Left lung (tissue), 10 donors: ENCODE results near the gene LRGUK. TPM values are rescaled to one million over a fixed set of nuclear protein-coding genes. Genes with fewer than 3 reads are reported as not detected.

ENCODE experiments used
- ATAC-seq: fragments of 200-7000 bp; cut with Tn5 transposase; one replicate; pipeline ENCODE4 v1.9.1; 2020; ENCODE audit warnings: moderate library complexity
- DNase-seq, 4 donors: peaks; one replicate each; pipeline ENCODE4 v3.0.0-alpha.2; 2013 to 2020
- H3K27ac ChIP-seq, 2 donors: fragments of 200-600 bp; sonication (generic) in 1 of 2; one replicate each; pipeline versions ENCODE4 v1.5.0 to v1.8.0; 2020 to 2021
- H3K27me3 ChIP-seq, 2 donors: fragments of 200-600 bp; sonication (generic) in 1 of 2; one replicate each; pipeline versions ENCODE4 v1.5.0 to v1.8.0; 2020 to 2021
- H3K36me3 ChIP-seq, 2 donors: fragments of 200-600 bp; sonication (generic) in 1 of 2; one replicate each; pipeline versions ENCODE4 v1.5.0 to v1.8.0; 2020 to 2021
- H3K4me1 ChIP-seq, 2 donors: fragments of 200-600 bp; one replicate each; pipeline ENCODE4 v1.8.0; 2021
- H3K4me3 ChIP-seq, 2 donors: fragments of 200-600 bp; sonication (generic) in 1 of 2; one replicate each; pipeline versions ENCODE4 v1.5.0 to v1.8.0; 2020 to 2021; ENCODE audit warnings: mild to moderate bottlenecking in 1 of 2
- H3K9me3 ChIP-seq, 2 donors: fragments of 200-600 bp; sonication (generic) in 1 of 2; one replicate each; pipeline versions ENCODE4 v1.5.0 to v1.8.0; 2020 to 2021
- intact Hi-C, 2 donors: fragments of 100-400 bp; cut with DNase I; formaldehyde crosslinking; loops; one replicate each; pipeline versions ENCODE4 v1.11.2 to v1.14.2; 2022
- polyA plus RNA-seq, 6 donors: library from polyadenylated mRNA; unstranded; fragments of 120-200 nt; gene quantifications; one replicate each; pipeline ENCODE4 v1.2.1, GENCODE V29; 2013; ENCODE audit not compliant: insufficient read length in 6 of 6
- total RNA-seq, 2 donors: library from RNA; stranded (reverse); fragmentation: NEBNext Ultra II Directional; extraction: Animal tissue kit (Norgen Biotek cat#: 25700); gene quantifications; one replicate each; pipeline ENCODE4 v1.2.1, GENCODE V29; 2021
- TF ChIP-seq, protein P1 (sequence below), 2 donors: fragments of 200-600 bp; sonication (generic) in 1 of 2; IDR thresholded peaks; one replicate each; pipeline versions ENCODE4 v1.5.0 to v1.8.0; 2021; ENCODE audit warnings: antibody characterized with exemption in 2 of 2
- donor health status: DM: no; HTN: yes; CAD: no.
- donor health status: DM: no; HTN: no; CAD: no.

Gene LRGUK
- total and polyA plus RNA-seq, 8 donors, result 0.94 to 2.7 (median 1.9) TPM

DNA sequence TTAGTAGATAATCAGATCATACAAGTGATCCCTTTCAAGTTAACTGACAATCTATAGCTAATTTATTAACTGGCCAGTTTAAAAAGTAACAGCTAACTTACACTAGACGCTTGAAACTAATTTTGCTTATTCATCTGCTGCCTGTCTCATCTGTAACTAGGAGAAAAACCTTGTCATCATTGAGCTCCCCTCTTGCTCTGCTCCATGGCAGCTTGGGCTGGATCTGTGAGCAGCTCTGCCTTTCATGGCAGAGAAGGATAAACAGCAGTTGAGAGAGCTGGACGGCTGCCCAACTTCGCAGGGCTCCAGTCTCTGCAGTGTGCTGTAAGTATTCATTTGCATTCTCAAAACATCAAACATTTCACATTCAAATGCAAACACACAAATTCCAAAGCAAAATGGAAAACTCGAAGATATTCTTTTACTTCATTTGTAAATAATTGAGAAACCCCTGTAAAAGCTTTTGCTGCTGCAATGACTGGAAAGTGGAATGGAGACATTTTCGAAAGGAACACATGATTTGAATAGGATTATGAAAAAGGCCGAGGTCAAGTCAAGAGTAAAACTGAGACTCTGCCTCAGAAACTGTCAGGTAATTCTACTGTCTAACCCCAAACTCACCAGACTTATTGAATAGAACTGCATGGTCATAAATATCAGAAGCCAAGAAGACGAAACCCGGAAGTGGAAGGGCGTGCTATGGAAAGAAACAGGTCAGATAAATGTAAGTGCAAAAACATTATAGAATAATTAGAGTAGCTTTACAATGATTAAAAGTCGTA lies 172.0 kb downstream of the LRGUK start:
- peaks cover 0 to 75% of the 10 kb centered on the region in 2 donors for H3K36me3 ChIP-seq
- DNase-seq (peak in 3 of 4 donors; percentile 41 to 91 (median 79)), ATAC-seq (peak; percentile 46)
- H3K27ac ChIP-seq, result no peak overlapping the region
- intact Hi-C loops, result no loop called here
- TF ChIP-seq, protein P1, sequence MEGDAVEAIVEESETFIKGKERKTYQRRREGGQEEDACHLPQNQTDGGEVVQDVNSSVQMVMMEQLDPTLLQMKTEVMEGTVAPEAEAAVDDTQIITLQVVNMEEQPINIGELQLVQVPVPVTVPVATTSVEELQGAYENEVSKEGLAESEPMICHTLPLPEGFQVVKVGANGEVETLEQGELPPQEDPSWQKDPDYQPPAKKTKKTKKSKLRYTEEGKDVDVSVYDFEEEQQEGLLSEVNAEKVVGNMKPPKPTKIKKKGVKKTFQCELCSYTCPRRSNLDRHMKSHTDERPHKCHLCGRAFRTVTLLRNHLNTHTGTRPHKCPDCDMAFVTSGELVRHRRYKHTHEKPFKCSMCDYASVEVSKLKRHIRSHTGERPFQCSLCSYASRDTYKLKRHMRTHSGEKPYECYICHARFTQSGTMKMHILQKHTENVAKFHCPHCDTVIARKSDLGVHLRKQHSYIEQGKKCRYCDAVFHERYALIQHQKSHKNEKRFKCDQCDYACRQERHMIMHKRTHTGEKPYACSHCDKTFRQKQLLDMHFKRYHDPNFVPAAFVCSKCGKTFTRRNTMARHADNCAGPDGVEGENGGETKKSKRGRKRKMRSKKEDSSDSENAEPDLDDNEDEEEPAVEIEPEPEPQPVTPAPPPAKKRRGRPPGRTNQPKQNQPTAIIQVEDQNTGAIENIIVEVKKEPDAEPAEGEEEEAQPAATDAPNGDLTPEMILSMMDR (IDR thresholded peaks at IDR 0.05), result no peak
- H3K4me3 ChIP-seq, result no peak overlapping the region
- no peaks in the 10 kb centered on the region for H3K27me3 ChIP-seq
- no peaks in the 10 kb centered on the region for H3K4me1 ChIP-seq
- no peaks in the 10 kb centered on the region for H3K9me3 ChIP-seq

DNA sequence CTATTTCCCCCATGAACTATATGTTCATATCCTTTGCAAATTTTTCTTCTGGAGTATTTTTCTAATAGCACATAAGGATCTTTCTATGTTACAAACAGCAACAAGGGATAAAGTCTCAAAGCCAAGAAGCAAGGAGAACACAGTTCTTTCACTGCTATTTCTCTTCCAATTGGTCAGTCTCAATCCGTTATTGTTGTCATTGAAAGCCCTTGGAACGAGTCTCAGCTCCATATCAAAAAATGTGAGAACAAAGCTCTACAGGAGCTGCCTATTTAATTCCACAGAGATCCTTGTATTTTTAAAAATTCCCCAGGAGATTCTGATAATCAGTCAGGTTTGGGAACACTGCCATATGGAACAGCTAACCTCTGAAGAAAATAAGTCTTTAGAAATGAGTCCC lies 173.8 kb downstream of the LRGUK start:
- TF ChIP-seq, protein P1 (IDR thresholded peaks at IDR 0.05), result no peak
- Histone ChIP-seq H3K27ac (no peak overlapping the region), H3K4me3 (no peak overlapping the region), H3K4me1 (no peaks in the 10 kb centered on the region), H3K9me3 (no peaks in the 10 kb centered on the region), H3K27me3 (no peaks in the 10 kb centered on the region), H3K36me3 (peaks cover 0 to 75% of the 10 kb centered on the region in 2 donors)
- intact Hi-C loops, result no loop called here
- ATAC-seq, result no peak
- no peak for DNase-seq

DNA sequence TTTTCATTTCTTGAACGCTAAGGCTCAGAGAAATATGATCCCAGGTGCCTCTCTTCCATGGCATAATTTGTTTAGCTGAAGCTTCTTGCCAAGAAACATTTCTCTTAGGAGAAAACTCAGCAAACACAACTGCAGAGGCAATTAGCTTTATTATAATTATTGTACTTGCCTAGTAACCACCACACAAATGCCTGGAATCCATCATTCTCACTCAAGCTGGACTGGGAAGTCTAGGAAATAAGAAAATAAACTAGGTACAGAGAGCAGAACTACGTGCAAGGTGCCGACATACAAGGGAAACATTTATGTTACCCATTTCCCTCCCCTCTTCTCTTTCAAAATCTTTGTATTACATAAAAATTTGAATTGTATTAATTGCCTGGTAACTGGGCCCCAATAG lies 174.5 kb downstream of the LRGUK start:
- Histone ChIP-seq H3K36me3 (peaks cover 0 to 72% of the 10 kb centered on the region in 2 donors), H3K4me1 (no peaks in the 10 kb centered on the region), H3K27me3 (no peaks in the 10 kb centered on the region), H3K27ac (no peak overlapping the region), H3K4me3 (no peak overlapping the region), H3K9me3 (no peaks in the 10 kb centered on the region)
- no peak for ATAC-seq
- DNase-seq, result peak in 1 of 4 donors; percentile 25
- intact Hi-C loops, result no loop called here
- TF ChIP-seq, protein P1 (IDR thresholded peaks at IDR 0.05), result no peak

DNA sequence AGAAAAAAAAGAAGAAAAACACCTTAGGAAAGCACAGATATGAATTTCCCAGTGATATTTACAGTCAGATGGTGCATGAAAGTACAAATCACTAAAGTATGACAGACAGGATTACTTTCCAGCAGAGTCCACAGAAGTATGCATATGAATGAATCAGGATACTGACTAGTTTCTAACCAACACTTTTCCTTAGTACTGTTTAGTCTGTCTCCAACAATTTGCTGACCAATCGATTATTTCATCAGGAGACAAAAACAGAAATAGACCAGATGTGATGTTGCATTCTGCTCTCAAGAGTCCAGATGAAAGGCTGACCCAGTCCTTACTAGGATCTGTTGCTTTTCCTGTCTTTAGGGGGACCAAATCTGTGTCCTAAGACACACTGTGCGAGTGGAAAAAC lies 175.0 kb downstream of the LRGUK start:
- Histone ChIP-seq H3K36me3 (peaks cover 0 to 68% of the 10 kb centered on the region in 2 donors), H3K9me3 (no peaks in the 10 kb centered on the region), H3K27me3 (no peaks in the 10 kb centered on the region), H3K4me3 (no peak overlapping the region), H3K4me1 (no peaks in the 10 kb centered on the region), H3K27ac (no peak overlapping the region)
- DNase-seq (no peak), ATAC-seq (no peak)
- TF ChIP-seq, protein P1 (IDR thresholded peaks at IDR 0.05), result no peak
- intact Hi-C loops, result no loop called here

DNA sequence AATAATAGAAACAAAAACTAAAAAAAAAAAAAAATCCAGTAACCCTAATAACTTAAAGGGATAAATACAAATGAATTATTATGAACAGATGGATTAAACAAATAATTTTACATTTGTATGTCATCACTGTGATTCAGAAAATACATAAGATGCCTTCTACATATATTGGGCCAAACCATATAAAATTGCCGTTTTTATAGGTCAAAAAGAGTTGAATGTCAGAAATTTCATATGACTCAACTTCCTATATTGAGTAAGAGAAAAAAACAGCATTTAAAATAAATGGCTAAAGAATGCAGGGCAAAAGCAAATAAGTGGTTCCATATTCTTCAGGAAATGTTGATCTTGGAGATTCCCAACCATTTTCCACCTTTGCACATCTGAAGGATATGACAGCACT lies 180.2 kb downstream of the LRGUK start:
- ATAC-seq, result no peak
- H3K27ac ChIP-seq, result no peak overlapping the region
- no peak for DNase-seq
- TF ChIP-seq, protein P1 (IDR thresholded peaks at IDR 0.05), result no peak
- peaks cover 0 to 4% of the 10 kb centered on the region in 2 donors for H3K4me1 ChIP-seq
- no peaks in the 10 kb centered on the region for H3K9me3 ChIP-seq
- intact Hi-C loops, result no loop called here
- H3K27me3 ChIP-seq, result no peaks in the 10 kb centered on the region
- no peak overlapping the region for H3K4me3 ChIP-seq
- peaks cover 0 to 36% of the 10 kb centered on the region in 2 donors for H3K36me3 ChIP-seq
